Immature natural killer cell (primary cell): ENCODE measurements around the gene RAP1GAP2. TPM values are rescaled to one million over a fixed set of nuclear protein-coding genes. Genes with fewer than 3 reads are reported as not detected.
"Not testable (repeated sequence)": the region's sequence is repeated elsewhere in the genome, so short reads cannot be mapped to it uniquely, and the experiment has no call there.

Experiments used
- DNase-seq, 3 donors: peaks; one replicate each; pipeline ENCODE4 v3.0.0; 2022; ENCODE audit warnings: mixed read lengths in 1 of 3
- H3K27ac Mint-ChIP-seq, 6 donors: one replicate each; pipeline ENCODE4 v1.8.0; 2020; ENCODE audit warnings: mixed read lengths in 6 of 6, mild to moderate bottlenecking in 5 of 6, inconsistent platforms in 4 of 6, moderate library complexity in 3 of 6
- H3K27me3 Mint-ChIP-seq, 3 donors: one replicate each; pipeline ENCODE4 v1.8.0; 2020 to 2021; ENCODE audit warnings: low read depth in 3 of 3, mild to moderate bottlenecking in 3 of 3, mixed read lengths in 3 of 3, moderate library complexity in 3 of 3, inconsistent platforms in 1 of 3
- H3K36me3 Mint-ChIP-seq, 3 donors: one replicate each; pipeline ENCODE4 v1.8.0; 2020; ENCODE audit warnings: mixed read lengths in 3 of 3, inconsistent platforms in 2 of 3, mild to moderate bottlenecking in 2 of 3
- H3K4me1 Mint-ChIP-seq, 2 donors: one replicate each; pipeline ENCODE4 v1.8.0; 2020; ENCODE audit warnings: inconsistent platforms in 2 of 2, mild to moderate bottlenecking in 2 of 2, mixed read lengths in 2 of 2, moderate library complexity in 1 of 2
- H3K4me3 Mint-ChIP-seq, 5 donors: one replicate each; pipeline ENCODE4 v1.8.0; 2020; ENCODE audit warnings: mild to moderate bottlenecking in 5 of 5, mixed read lengths in 5 of 5, inconsistent platforms in 3 of 5, moderate library complexity in 3 of 5
- H3K9me3 Mint-ChIP-seq, 6 donors: one replicate each; pipeline ENCODE4 v1.8.0; 2020; ENCODE audit warnings: mild to moderate bottlenecking in 6 of 6, mixed read lengths in 6 of 6, inconsistent platforms in 4 of 6, moderate library complexity in 3 of 6
- polyA plus RNA-seq, 3 donors: library from polyadenylated mRNA; unstranded; fragments of 300-500 nt; fragmentation: Illumina TruSeq; gene quantifications; one replicate each; pipeline ENCODE4 v1.2.3, GENCODE V29; 2021

RAP1GAP2 gene
- polyA plus RNA-seq, 3 donors from 2014 or later = 2.5 to 28.9 (median 6.4) TPM

DNA sequence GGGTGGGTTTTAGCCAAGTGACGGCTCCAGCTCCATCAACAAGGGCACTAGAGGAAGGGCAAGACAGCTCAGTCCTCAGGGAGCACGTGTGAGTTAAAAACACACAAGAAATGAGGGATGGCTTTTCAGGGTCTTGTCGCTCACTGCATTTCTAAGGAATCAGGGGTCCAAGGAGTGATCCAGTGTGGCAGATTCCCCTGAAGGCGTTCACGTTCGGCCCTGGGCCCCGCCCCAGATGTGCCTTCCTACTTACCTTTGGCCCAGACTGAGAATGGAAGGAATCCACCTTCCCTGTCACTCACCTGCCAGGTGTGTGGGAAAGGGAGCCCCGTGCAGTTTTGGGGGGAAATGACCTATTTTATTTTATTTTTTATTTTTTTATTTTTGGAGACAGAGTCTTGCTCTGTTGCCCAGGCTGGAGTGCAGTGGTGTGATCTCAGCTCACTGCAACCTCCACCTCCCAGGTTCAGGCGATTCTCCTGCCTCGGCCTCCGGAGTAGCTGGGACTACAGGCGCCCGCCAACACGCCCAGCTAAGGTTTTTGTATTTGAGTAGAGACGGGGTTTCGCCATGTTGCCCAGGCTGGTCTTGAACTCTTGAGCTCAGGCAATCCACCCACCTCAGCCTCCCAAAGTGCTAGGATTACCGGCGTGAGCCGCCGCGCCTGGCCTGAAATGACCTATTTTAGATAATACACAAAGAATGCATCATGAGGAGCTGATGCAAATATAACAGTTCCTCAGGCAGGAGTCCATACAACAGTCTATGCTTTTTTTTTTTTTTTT is 195.3 kb downstream of the RAP1GAP2 start:
- H3K9me3 Mint-ChIP-seq, H3K4me3 Mint-ChIP-seq, DNase-seq, H3K4me1 Mint-ChIP-seq: not testable (repeated sequence)
- peaks cover 13 to 47% (median 23%) of the 10 kb centered on the region in 3 donors for H3K36me3 Mint-ChIP-seq
- H3K27me3 Mint-ChIP-seq = peaks cover 12 to 51% (median 13%) of the 10 kb centered on the region in 3 donors
- peak overlapping the region in 2 of 6 donors; percentile 30 to 34 for H3K27ac Mint-ChIP-seq

DNA sequence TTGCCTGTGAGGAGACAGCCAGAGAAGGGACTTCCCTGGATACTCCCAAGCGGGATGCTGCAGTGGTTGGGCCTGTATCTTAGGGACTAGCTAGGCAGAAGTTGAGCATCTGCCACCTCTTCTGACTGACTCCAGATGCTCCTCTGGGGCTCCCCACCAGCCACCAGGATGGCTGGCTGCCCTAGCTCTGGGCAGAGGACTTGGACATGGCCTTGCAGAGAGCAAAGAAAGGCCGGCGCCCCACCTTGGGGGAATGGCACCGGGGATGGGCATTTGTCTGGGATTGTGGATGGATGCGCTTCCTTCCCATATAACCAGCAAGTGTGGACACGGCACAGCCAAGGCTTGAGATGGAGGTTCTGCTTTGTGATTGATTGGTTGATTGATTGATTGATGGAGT is 198.2 kb downstream of the RAP1GAP2 start:
- no peaks in the 10 kb centered on the region for H3K9me3 Mint-ChIP-seq
- H3K4me1 Mint-ChIP-seq = peaks cover 4 to 5% of the 10 kb centered on the region in 2 donors
- no peak for DNase-seq
- H3K27me3 Mint-ChIP-seq = peaks cover 12 to 58% (median 27%) of the 10 kb centered on the region in 3 donors
- H3K36me3 Mint-ChIP-seq = peaks cover 9 to 55% (median 23%) of the 10 kb centered on the region in 3 donors
- peak overlapping the region in 1 of 6 donors; percentile 10 for H3K27ac Mint-ChIP-seq
- H3K4me3 Mint-ChIP-seq = no peak overlapping the region

DNA sequence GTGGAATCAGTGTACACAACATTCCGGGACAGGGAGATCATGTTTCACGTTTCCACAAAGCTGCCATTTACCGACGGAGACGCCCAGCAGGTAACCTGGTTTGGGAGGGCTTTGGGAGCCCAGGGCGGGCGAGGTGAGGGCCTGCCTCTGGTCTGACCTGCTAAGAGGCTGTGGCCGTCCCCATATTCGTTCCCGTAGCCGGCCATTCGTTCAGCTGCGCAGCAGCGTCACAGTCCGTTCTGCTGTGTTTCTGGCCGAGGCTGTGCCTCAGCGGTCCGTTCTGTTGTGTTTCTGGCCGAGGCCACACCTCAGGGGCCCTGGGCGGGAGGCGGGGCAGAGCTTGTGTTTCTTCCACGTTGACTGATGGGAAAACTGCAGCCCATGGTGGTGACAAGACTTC is 199.1 kb downstream of the RAP1GAP2 start:
- no peaks in the 10 kb centered on the region for H3K9me3 Mint-ChIP-seq
- peaks cover 12 to 56% (median 27%) of the 10 kb centered on the region in 3 donors for H3K27me3 Mint-ChIP-seq
- no peak for DNase-seq
- peak overlapping the region in 3 of 6 donors; percentile 50 to 69 (median 53) for H3K27ac Mint-ChIP-seq
- H3K4me1 Mint-ChIP-seq = peaks cover 4 to 5% of the 10 kb centered on the region in 2 donors
- peaks cover 9 to 47% (median 15%) of the 10 kb centered on the region in 3 donors for H3K36me3 Mint-ChIP-seq
- no peak overlapping the region for H3K4me3 Mint-ChIP-seq

DNA sequence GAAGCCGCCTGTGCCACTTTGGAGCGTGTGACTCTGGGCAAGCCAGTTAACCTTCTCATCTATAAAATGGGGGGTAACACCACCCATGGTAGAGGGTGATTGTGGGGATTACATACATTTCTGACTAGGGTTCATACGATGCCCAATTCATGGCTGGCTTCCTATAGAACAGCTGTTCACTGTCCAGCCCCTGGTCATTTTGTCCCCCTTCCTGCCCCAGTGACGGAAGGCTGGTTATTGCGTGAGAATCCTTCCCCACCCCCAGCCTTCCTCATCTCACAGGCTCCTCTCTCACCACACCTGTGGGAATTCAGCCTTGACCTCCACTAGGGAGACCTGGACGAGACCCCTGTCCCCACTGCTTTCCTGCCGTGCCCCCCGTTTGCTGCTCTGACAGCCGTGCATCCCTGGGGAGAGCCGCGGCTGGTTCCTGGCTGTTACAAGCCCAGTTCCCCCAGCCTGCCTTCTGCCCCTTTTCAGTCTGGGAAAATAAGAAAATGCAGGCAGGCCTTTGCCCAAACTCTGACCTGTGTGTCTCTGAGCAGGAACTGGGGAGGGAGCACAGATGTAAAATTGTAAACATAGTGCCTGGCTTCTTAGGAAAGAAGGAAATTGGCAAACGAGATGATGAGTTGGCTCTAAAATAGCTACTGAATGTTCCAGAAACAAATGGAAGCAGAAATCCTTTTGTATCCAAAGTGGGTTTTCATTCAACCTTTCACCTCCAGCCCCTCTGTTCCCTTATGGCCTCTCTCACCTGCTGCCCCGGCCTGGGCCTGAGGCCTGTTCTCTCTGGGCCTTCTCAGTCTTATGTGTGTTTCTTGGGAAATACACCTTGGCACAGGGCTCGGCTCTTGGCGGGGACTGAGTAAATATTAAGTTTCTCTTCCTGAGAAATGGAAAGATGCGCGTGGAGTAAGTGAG is 199.9 kb downstream of the RAP1GAP2 start:
- H3K4me1 Mint-ChIP-seq = peaks cover 4 to 5% of the 10 kb centered on the region in 2 donors
- H3K27me3 Mint-ChIP-seq = peaks cover 12 to 52% (median 27%) of the 10 kb centered on the region in 3 donors
- no peaks in the 10 kb centered on the region for H3K9me3 Mint-ChIP-seq
- DNase-seq = no peak
- H3K4me3 Mint-ChIP-seq = no peak overlapping the region
- peaks cover 9 to 45% (median 13%) of the 10 kb centered on the region in 3 donors for H3K36me3 Mint-ChIP-seq
- H3K27ac Mint-ChIP-seq = peak overlapping the region in 4 of 6 donors; percentile 12 to 62 (median 23)

DNA sequence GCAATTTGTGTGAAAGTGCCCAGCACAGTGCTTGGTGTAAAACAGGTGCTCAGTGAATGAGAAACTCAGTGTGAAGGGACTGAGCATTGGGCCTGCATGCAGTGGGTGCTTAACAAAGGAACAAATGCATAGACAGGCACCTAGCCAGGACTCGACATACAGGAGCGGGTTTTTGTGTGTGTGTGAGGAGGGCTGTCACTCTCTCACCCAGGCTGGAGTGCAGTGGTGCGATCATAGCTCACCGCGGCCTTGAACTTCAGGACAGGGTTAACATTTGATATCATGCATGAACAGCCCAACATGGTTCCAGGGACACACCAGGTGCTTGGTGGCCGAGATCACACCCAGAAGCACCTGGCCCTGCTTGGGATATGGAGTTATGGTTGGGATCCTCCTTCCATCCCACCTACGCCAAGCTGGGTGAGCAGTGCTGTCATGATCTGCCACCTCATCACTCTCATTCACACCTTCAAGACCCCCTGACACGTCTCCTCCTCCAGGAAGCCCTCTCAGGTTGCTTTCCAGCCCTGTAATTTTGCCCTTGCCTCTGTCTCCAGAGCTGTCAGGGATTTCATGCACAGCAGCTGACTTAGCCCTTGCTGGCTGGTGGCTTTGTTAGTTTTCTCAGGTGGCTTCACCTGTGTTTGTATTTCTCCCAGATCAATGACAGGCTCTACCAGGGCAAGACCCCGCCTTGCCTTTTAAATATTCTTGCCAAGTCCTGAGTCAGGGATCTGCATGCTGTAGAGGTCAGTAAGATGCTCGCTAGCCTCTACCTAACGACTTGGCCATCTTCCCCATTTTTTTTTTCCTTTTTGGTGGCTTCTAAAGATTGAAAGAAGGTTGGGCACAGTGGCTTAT is 200.8 kb downstream of the RAP1GAP2 start:
- Mint-ChIP-seq H3K4me3 (no peak overlapping the region), H3K36me3 (peaks cover 9 to 45% (median 13%) of the 10 kb centered on the region in 3 donors), H3K27me3 (peaks cover 12 to 55% (median 32%) of the 10 kb centered on the region in 3 donors), H3K27ac (peak overlapping the region in 5 of 6 donors; percentile 12 to 62 (median 29)), H3K9me3 (no peaks in the 10 kb centered on the region), H3K4me1 (peaks cover 10% of the 10 kb centered on the region in 2 donors)
- DNase-seq = no peak

DNA sequence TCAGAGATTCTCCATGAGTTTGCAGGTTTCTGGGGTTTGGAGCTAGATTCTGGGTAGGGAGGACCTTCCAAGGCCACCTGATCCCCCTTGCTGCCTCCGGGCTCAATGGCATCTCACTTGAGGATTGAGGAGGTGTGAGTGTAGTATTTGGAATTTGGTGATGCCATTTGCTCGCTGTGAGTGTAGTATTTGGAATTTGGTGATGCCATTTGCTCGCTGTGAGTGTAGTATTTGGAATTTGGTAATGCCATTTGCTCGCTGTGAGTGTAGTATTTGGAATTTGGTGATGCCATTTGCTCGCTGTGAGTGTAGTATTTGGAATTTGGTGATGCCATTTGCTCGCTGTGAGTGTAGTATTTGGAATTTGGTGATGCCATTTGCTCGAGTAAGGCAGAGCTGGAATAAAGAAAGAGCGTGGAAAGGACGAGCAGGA is 202.2 kb downstream of the RAP1GAP2 start:
- H3K4me3 Mint-ChIP-seq = not testable (repeated sequence)

DNA sequence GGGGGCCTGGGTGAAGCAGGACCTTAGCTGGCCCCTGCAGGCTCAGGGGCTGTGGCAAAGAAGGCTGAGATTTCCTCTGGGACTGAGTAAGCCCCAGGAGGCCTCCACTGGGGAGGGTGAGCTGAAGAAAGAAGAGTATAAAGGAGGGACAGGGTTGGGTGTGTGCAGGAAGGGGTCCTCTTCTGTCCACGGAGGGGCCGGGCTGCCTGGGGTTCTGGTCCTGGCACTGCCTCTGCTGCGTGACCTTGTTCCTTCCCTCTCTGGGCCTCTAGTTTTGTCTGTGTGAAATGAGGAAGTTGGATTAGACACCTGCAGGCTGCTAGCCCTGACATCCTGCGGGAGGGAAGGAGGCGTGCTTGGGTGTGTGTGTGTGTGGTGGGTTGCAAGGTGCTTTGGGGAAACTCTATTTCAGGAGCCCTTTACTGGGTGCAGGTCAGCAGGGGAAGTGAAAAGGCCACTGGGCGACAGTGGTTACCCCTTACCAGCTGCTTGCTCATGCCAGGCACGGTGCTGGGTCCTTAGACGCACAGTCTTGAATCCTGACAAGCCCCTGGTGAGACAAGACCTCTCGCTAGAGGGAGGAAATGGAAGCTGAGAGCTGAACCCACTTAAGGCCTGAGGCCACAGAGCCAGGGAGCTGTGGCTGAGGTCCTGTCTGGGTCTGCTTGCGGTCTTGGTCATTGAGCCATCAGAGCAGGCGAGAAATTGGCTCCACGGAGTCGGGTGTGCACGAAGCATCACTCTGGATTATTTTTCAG is 206.5 kb downstream of the RAP1GAP2 start:
- Mint-ChIP-seq H3K27me3 (peaks cover 24 to 40% (median 32%) of the 10 kb centered on the region in 3 donors), H3K27ac (peak overlapping the region; percentile 67 to 87 (median 76)), H3K4me3 (peak overlapping the region; percentile 4 to 63 (median 38)), H3K9me3 (no peaks in the 10 kb centered on the region), H3K36me3 (peaks cover 4 to 35% (median 17%) of the 10 kb centered on the region in 3 donors), H3K4me1 (peaks cover 40 to 44% of the 10 kb centered on the region in 2 donors)
- peak in 1 of 3 donors; percentile 20 for DNase-seq

More for the DNA sequence above, 202.2 kb downstream of the RAP1GAP2 start:
- not testable (repeated sequence) for H3K9me3 Mint-ChIP-seq, DNase-seq
- H3K36me3 Mint-ChIP-seq = peaks cover 4 to 40% (median 9%) of the 10 kb centered on the region in 3 donors
- peaks cover 13 to 49% (median 39%) of the 10 kb centered on the region in 3 donors for H3K27me3 Mint-ChIP-seq
- peak overlapping the region in 3 of 6 donors; percentile 4 to 15 (median 8) for H3K27ac Mint-ChIP-seq
- peaks cover 24 to 25% of the 10 kb centered on the region in 2 donors for H3K4me1 Mint-ChIP-seq

DNA sequence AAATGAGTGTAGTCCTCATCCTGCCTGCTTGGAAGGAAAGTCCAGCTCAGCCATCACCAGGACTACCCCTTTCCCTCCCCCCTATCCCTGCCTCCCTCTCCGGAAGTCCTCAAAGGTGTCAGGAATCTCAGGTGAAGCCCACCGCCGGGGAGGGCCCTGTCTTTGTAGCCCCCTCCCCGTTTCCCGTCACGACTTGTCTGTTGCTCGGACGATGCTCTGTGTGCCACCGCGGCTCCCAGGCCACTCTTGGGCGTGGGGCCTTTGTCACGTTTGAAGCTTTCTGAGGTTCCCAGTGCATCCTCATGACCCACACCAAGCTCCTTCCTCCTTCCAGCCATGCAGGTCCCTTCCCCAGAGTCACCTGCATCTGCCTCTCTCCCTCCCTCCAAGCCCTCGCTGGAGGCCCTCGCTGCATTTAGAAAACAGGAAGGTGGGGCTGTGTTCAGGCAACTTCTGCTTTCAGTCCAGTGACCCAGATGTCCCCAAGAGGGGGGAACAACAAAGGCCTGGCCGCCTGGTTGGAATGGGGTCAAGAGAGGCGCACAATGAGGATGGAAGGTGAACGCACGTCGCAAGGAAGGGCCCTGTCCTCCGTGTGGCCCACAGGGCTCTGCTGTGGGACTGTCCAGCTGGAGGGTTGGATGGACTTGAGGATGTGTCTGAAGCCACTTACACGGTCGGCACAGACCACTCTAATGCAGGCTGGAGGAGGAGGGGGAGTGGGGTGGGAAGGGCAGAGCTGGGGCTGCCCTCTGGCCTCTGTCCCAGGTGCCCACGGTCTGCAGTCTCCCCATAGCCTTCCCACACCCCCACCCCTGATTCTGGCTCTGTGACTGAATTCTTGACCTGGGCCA is 207.3 kb downstream of the RAP1GAP2 start:
- Mint-ChIP-seq H3K27ac (peak overlapping the region; percentile 67 to 79 (median 76)), H3K4me3 (peak overlapping the region in 4 of 5 donors; percentile 4 to 63 (median 38)), H3K9me3 (no peaks in the 10 kb centered on the region), H3K4me1 (peaks cover 38 to 40% of the 10 kb centered on the region in 2 donors), H3K27me3 (peaks cover 27 to 41% (median 33%) of the 10 kb centered on the region in 3 donors), H3K36me3 (peaks cover 0 to 33% (median 12%) of the 10 kb centered on the region in 3 donors)
- DNase-seq = no peak

DNA sequence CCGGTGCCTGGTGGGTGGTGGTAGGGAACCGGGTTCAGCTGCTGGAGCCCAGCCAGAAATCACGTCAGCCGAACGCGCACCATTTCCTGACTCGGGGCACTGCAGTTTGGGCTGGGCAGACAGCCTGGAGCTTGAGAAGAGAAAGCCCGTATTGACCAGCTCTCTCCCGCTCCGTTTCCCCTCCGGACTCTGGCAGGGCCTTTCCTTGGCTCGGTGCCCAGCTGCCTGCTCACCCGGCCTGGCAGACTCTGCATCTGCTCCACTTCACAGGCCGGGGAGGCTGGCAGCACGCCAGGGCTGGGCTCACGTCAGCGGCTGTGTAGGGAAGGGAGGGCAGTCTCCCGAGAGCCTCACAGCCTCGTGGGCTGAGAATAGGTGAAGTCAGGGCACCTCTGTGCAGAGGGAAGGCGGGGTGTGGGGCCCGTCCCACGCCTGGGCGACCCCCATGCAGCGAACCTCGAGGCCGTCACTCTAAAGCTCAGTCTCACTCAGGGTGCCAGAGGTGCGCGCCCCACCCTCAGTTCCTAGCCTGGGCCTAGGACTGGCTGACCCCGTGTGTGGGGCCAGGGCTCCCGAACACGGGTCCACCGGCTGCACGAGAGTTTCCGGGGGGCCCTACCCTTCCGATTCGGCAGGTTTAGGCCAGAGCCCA is 208.0 kb downstream of the RAP1GAP2 start:
- Mint-ChIP-seq H3K4me3 (peak overlapping the region in 3 of 5 donors; percentile 13 to 44 (median 24)), H3K27ac (peak overlapping the region in 4 of 6 donors; percentile 67 to 83 (median 76)), H3K36me3 (peaks cover 0 to 25% (median 16%) of the 10 kb centered on the region in 3 donors), H3K9me3 (no peaks in the 10 kb centered on the region), H3K27me3 (peaks cover 27 to 40% (median 38%) of the 10 kb centered on the region in 3 donors), H3K4me1 (peaks cover 36 to 40% of the 10 kb centered on the region in 2 donors)
- DNase-seq = peak; percentile 33 to 38 (median 34)

DNA sequence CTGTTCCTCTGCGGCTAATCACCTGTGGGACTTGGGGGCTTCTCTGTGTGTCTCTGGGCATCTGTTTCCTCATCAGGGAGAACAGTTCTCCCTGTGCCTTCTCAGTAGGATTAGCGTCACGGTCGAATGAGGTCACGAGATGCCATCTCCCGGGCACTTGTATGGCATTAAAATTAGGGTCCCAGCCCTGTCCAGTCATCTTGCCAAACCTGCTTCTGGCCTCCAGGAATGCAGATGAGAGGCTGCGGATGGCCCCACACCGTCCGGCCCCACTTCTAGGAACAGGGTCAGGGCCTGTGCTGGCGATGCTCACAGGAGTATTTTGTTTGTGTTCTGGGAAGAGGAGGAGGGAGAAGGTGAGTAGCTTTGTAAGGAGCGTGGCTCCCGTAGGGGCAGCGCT is 208.7 kb downstream of the RAP1GAP2 start:
- no peak for DNase-seq
- peak overlapping the region in 1 of 5 donors; percentile 36 for H3K4me3 Mint-ChIP-seq
- peaks cover 27 to 40% (median 38%) of the 10 kb centered on the region in 3 donors for H3K27me3 Mint-ChIP-seq
- H3K36me3 Mint-ChIP-seq = peaks cover 0 to 26% (median 17%) of the 10 kb centered on the region in 3 donors
- peak overlapping the region; percentile 51 to 83 (median 72) for H3K27ac Mint-ChIP-seq
- peaks cover 34 to 40% of the 10 kb centered on the region in 2 donors for H3K4me1 Mint-ChIP-seq
- H3K9me3 Mint-ChIP-seq = no peaks in the 10 kb centered on the region

DNA sequence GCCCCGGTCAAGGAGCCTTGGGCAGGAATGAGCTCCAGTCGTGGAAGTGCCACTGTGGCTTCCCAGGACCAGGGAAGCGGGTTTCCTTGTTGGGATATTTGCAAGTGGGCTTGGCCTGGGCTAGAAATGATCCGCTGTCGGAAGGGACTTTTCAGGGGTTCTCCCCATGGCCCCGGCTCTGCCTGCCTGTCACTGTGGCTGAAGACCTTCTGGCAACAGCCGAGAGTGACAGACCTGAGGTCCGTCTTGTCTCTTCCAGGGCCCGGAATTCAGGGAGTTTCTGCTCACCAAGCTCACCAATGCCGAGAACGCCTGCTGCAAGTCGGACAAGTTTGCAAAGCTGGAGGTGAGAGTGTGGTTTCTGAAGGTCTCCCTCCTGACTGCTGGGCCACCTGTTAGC is 209.5 kb downstream of the RAP1GAP2 start:
- Mint-ChIP-seq H3K4me3 (no peak overlapping the region), H3K9me3 (no peaks in the 10 kb centered on the region), H3K4me1 (peaks cover 34 to 40% of the 10 kb centered on the region in 2 donors), H3K27ac (peak overlapping the region in 1 of 6 donors; percentile 53), H3K27me3 (peaks cover 27 to 40% (median 38%) of the 10 kb centered on the region in 3 donors), H3K36me3 (peaks cover 0 to 30% (median 17%) of the 10 kb centered on the region in 3 donors)
- no peak for DNase-seq
